Sigmoid colon (tissue), 4 donors: ENCODE data around the gene SLC9A9.

ENCODE experiments used
- EP300 ChIP-seq, 4 donors: sonication (generic); formaldehyde crosslinking; IDR thresholded peaks; one replicate each; pipeline ENCODE4 v1.6.1; 2017; ENCODE audit warnings: antibody characterized with exemption in 4 of 4
- POLR2A ChIP-seq, 2 donors: fragments of 450-650 bp; IDR thresholded peaks; one replicate each; pipeline ENCODE4 v1.6.1; 2016; ENCODE audit warnings: antibody characterized with exemption in 2 of 2, mild to moderate bottlenecking in 2 of 2, moderate library complexity in 2 of 2
- POLR2AphosphoS5 ChIP-seq, 4 donors: sonication (generic); formaldehyde crosslinking; IDR thresholded peaks; one replicate each; pipeline ENCODE4 v1.6.1; 2017; ENCODE audit warnings: antibody characterized with exemption in 4 of 4
- TF ChIP-seq, protein P1 (sequence below), 4 experiments: fragments of 450-650 bp in 3 of 4; fragments of 200-600 bp in 1 of 4; IDR thresholded peaks; one replicate each; pipeline ENCODE4 v1.5.1; 2016 to 2019; ENCODE audit warnings: antibody characterized with exemption in 4 of 4, mild to moderate bottlenecking in 3 of 4, moderate library complexity in 2 of 4

DNA sequence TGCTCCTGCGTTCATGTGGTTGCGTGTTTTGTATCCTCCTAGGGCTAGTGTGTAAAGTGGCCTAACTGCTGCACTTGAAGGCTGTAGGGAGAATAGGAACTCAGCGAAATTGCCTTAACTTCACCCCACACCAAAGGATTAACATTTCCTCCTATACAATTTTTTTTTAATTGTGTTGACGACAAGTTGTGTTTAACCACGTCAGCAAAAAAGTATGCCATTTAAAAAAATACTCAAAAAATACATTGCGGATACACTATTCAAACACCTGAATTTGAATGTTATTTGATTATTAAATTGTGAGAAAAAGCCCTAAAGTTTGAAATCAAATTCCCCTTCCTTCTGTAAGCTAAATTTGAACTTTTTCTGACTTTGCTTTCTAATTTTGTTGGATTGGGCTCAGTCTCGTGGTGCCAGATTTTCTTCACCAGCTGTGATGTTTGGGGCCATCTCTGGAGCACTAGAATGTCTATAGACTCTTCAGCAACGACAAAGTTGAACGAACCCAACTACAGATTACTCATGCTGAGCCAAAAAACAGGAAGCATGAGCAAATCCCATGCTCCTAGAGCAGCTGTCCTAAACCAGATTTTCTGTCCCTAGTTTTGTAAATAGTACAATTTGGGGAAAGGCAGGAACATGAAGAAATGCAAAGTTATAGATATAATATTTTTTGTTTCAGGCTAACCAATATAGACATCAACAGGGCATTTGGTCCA is 8.1 kb upstream of the SLC9A9 start:
- TF ChIP-seq EP300 (IDR thresholded peaks at IDR 0.05) (no peak), POLR2AphosphoS5 (IDR thresholded peaks at IDR 0.05) (no peak), POLR2A (IDR thresholded peaks at IDR 0.05) (no peak)
- TF ChIP-seq, protein P1, sequence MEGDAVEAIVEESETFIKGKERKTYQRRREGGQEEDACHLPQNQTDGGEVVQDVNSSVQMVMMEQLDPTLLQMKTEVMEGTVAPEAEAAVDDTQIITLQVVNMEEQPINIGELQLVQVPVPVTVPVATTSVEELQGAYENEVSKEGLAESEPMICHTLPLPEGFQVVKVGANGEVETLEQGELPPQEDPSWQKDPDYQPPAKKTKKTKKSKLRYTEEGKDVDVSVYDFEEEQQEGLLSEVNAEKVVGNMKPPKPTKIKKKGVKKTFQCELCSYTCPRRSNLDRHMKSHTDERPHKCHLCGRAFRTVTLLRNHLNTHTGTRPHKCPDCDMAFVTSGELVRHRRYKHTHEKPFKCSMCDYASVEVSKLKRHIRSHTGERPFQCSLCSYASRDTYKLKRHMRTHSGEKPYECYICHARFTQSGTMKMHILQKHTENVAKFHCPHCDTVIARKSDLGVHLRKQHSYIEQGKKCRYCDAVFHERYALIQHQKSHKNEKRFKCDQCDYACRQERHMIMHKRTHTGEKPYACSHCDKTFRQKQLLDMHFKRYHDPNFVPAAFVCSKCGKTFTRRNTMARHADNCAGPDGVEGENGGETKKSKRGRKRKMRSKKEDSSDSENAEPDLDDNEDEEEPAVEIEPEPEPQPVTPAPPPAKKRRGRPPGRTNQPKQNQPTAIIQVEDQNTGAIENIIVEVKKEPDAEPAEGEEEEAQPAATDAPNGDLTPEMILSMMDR (IDR thresholded peaks at IDR 0.05), result no peak
